SK-N-MC (cell line): ENCODE measurements around the gene COX4I2.
"Not testable (repeated sequence)": the region's sequence is repeated elsewhere in the genome, so short reads cannot be mapped to it uniquely, and the experiment has no call there.

Experiments
- DNase-seq: peaks from one replicate; pipeline ENCODE4 v3.0.0-alpha.2; 2011; ENCODE audit warnings: low read depth, low spot score
- H3K27ac ChIP-seq: fragments of 200-600 bp; sonication (generic); 2 replicates; pipeline ENCODE4 v1.5.1; 2016; ENCODE audit warnings: mixed run types
- H3K36me3 ChIP-seq: fragments of 200-600 bp; sonication (generic); 2 replicates; pipeline ENCODE4 v1.6.1; 2017; ENCODE audit warnings: antibody characterized with exemption, low read length, mixed read lengths; ENCODE audit not compliant: insufficient read depth
- H3K4me3 ChIP-seq: fragments of 200-600 bp; sonication (generic); 2 replicates; pipeline ENCODE4 v1.5.1; 2016
- H3K9ac ChIP-seq: fragments of 200-600 bp; sonication (generic); 2 replicates; pipeline ENCODE4 v1.8.0; 2017; ENCODE audit warnings: mixed run types, mixed read lengths; ENCODE audit not compliant: insufficient read length
- H3K9me3 ChIP-seq: fragments of 200-600 bp; sonication (generic); 2 replicates; pipeline ENCODE4 v1.6.1; 2017; ENCODE audit warnings: low read depth, mild to moderate bottlenecking, antibody characterized with exemption, low read length, moderate library complexity, mixed read lengths
- EZH2 ChIP-seq: fragments of 200-600 bp; sonication (generic); IDR thresholded peaks from one replicate; pipeline ENCODE4 v1.6.1; 2017; ENCODE audit warnings: antibody characterized with exemption
- FOXP2 ChIP-seq: optimal IDR thresholded peaks from 2 replicates; pipeline ENCODE3; 2011; ENCODE audit warnings: mild to moderate bottlenecking, moderate library complexity; ENCODE audit not compliant: insufficient read depth; ENCODE audit errors: extremely low read length, control extremely low read depth
- POLR2AphosphoS5 ChIP-seq: IDR thresholded peaks from 2 replicates; pipeline ENCODE4 v1.6.1; 2012; ENCODE audit warnings: mild to moderate bottlenecking, low read depth, low read length, borderline replicate concordance

The COX4I2 gene

DNA sequence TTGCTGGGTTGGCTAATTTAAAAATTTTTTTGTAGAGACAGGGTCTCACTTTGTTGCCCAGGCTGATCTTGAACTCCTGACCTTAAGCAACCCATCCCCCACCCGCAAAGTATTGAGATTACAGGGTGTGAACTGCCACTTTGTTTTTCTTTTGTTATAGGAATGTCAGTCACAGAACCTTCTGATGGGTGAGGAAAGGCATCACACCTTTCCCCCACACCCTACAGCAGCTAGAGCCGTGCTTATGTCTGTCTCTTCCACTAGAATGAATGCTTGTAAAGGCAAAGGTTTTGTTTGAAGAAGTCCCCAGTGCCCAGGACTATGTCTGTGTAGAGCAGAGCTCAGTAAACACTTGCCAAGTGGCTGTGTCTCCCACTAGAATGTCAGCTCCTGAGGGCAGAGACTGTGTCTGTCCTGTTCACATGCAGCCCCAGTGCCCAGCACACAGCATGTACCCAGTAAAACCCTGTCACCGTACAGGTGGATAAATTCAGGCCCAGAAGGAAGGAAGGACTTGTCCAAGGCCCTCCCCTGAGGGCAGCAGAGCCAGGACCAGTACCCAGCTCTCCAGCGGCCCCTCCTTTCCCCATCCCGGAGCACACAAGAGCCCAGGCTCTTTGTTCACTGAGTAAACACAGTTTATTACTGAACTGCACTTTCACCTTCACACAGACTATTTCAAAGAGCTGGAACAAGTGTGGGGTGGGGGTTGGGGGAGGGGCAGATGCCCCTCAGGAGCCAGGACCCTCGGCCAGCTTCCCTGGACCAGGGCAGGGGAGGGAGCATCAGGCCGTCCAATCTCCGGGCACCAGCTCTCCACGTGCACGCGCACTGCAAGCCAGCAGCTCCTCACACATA, 26.4 kb downstream of the COX4I2 start:
- no peak for DNase-seq
- H3K27ac ChIP-seq: no peak overlapping the region

DNA sequence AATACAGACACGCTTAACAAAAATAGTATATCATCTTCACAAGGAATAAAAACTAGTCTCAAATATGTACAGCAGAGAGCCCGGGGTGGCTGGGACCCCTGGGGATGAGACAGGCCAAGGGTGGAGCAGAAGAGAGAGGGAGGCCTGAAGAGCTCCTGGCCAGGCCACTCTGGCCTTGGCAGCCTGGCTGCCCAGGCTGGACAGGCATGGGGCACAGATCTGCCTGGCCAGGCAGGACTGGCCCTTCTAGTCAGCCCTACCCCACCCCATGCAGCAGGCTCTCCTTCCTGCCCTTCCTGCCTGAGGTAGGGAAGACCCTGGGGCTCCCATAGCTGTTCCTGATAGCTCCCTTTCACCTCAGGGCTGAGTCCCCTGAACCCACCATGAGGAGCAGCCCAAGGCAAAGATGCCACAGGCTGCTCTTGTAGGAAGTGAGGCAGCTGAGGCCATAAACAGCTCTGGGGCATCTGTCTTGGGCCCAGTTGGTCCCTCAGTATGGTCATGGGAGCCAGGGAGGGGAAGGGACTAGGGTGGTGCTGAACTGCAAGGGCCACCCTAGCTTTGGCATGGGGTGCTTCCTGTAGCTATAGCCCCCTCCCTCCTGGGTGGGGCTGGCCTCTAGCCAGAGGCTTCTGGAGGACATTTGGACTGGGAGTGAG, 27.1 kb downstream of the COX4I2 start:
- Histone ChIP-seq H3K9ac (no peak overlapping the region), H3K36me3 (no peaks in the 10 kb centered on the region; the same call in 1 of the 2 replicates), H3K9me3 (no peaks in the 10 kb centered on the region), H3K27ac (no peak overlapping the region), H3K4me3 (no peak overlapping the region)
- TF ChIP-seq FOXP2: no peak
- no peak for TF ChIP-seq EZH2
- TF ChIP-seq POLR2AphosphoS5: no peak
- no peak for DNase-seq

More for the DNA sequence above, 26.4 kb downstream of the COX4I2 start:
- Histone ChIP-seq H3K9me3 (no peaks in the 10 kb centered on the region), H3K4me3 (no peak overlapping the region), H3K9ac (no peak overlapping the region), H3K36me3 (no peaks in the 10 kb centered on the region; the same call in 1 of the 2 replicates)
- no peak for TF ChIP-seq POLR2AphosphoS5
- no peak for TF ChIP-seq EZH2
- no peak for TF ChIP-seq FOXP2

DNA sequence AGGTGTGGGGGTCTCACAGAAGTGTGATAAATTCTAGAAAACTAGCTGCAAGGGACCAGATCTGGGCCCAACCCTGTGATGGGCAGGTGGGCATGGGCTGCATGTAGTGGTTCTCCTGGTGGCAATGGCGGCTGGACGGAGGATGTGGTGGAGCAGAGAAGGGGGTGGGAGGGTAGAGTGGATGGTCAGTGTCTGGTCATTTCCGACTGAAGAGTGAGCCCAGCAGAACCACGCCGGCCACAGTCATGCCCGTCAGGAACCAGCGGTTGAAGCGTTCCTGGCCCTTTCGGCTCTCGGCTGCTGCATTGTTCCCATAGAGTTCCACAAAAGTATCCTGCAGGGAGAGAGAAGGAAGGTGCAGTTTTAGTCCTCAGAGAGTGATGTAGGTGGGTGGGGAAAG, 28.0 kb downstream of the COX4I2 start:
- Histone ChIP-seq H3K9me3 (no peaks in the 10 kb centered on the region), H3K36me3 (no peaks in the 10 kb centered on the region; the same call in 1 of the 2 replicates), H3K4me3 (no peak overlapping the region), H3K9ac (no peak overlapping the region), H3K27ac (no peak overlapping the region)
- TF ChIP-seq POLR2AphosphoS5 (no peak), EZH2 (no peak), FOXP2 (no peak)
- no peak for DNase-seq

DNA sequence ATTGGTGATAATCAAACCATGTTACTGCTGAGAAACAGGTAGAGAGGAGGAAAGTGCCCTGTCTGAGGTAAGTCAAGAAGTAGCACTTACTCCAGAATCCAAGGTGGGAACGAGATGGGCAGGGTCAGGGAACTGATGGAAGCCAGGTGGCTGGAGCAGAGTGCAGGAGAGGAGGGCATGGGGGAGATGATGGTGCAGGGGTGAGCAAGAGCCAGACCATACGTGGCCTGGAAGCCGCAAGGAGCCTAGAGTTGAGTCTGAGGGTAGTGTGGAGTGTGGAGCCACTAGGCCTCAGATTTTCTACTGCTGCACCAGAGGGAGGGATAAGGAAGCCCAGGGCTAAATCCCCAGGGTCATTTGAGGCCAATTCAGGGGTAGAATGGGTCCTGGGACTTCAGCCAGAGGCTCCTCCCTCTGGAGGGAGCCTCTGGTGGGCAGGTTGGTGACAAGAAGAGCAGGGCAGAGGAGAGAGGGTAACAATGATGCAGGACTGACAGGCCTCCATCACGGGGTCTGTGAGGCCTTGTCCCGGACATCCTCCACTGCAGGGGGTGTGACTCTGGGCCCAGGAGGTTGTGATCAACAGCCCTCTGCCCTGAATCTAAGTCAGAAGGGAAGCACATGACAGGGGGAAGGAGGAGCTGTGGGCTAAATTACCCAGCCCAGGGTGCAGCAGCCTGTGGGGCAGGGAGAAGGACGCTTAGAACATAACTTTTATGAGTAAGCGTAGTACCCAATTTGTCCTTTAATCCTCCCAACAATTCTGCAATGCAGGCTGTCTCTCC, 28.7 kb downstream of the COX4I2 start:
- H3K36me3 ChIP-seq: no peaks in the 10 kb centered on the region; the same call in 1 of the 2 replicates
- no peaks in the 10 kb centered on the region for H3K9me3 ChIP-seq
- no peak for DNase-seq
- no peak overlapping the region for H3K27ac ChIP-seq
- H3K9ac ChIP-seq: no peak overlapping the region
- H3K4me3 ChIP-seq: no peak overlapping the region
- no peak for TF ChIP-seq EZH2
- no peak for TF ChIP-seq POLR2AphosphoS5
- TF ChIP-seq FOXP2: no peak

DNA sequence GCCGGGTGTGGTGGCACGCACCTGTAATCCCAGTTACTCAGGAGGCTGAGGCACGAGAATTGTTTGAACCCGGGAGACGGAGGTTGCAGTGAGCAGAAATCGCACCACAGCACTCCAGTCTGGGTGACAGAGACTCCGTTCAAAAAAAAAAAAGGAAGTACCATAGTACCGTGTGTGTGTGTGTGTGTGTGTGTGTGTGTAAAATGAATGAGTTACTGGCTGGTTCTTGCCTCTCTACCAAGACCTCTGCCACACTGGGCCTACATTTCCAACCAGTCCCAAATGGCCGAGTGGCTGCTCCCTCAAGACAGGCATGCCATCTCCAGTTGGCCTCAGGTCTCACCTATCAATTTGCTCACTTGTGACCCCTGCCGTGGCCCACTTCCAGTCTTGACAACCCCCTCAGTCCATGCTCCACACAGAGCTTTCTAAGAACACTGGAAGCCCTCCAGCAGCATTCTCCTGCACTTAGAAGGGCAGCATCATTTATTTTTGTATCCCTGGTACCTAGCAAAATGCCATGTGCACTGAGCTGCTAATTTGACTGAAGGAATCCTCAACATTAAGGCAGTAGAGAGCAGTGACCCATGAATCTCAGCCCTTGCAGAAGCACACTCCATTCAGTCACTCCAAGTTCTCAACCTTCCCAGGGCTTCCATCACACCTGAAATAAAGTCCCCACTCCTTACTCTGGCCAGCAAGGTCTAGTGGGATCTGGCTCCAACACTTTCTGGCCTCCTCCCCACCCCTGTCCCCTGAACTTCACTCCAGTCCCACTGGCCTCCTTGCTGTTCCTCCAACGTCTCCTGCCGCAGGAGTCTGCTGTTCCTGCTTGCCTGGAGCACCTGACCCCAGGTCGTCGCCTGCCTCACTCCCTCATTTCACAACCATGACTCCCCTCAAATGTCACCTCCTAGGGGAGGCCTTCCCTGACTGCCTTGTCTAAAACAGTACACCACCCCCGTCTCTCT, 29.9 kb downstream of the COX4I2 start:
- H3K36me3 ChIP-seq: no peaks in the 10 kb centered on the region; the same call in 1 of the 2 replicates
- H3K9ac ChIP-seq: no peak overlapping the region

DNA sequence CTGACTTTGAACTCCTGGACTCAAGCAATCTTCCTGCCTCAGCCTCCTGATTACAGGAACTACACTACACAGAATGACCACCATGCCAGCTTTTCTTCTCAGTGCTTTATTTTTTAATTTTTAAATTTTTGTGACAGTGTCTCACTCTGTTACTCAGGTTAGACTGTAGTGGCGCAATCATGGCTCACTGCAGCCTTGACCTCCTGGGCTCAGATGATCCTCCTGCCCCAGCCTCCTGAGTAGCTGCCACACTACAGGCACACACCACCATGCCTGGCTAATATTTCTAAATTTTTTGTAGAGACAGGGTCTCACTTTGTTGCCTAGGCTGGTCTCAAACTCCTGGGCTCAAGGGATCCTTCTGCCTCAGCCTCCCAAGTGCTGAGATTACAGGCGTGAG, 31.2 kb downstream of the COX4I2 start:
- not testable (repeated sequence) for H3K9me3 ChIP-seq, H3K36me3 ChIP-seq, H3K27ac ChIP-seq, H3K4me3 ChIP-seq, H3K9ac ChIP-seq, DNase-seq

More for the DNA sequence above, 29.9 kb downstream of the COX4I2 start:
- TF ChIP-seq EZH2: no peak
- DNase-seq: no peak
- Histone ChIP-seq H3K4me3 (no peak overlapping the region), H3K27ac (no peak overlapping the region), H3K9me3 (no peaks in the 10 kb centered on the region)

DNA sequence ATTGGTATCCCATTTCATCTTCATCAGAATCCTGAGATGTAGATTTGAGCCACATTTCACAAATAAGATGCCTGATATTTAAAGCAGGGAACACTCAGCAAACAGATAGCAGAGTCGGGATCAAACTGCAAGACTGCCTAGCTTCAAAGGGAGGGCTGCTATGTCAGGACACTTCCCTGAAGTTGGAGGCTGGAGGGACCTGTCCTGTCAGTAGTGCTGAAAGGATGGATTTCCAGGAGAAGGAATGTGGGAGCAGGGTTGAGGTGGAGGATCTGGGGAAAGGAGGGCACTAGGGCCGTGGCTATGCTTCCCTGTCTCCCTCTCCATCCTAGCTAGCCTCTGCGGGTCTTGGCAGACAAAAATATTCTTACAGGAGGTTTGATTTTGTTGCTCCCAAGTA, 32.2 kb downstream of the COX4I2 start:
- H3K36me3 ChIP-seq: no peaks in the 10 kb centered on the region; the same call in 1 of the 2 replicates
- H3K27ac ChIP-seq: no peak overlapping the region
- no peak overlapping the region for H3K9ac ChIP-seq

More for the DNA sequence above, 32.2 kb downstream of the COX4I2 start:
- no peak overlapping the region for H3K4me3 ChIP-seq
- TF ChIP-seq POLR2AphosphoS5 (no peak), EZH2 (no peak), FOXP2 (no peak)
- no peaks in the 10 kb centered on the region for H3K9me3 ChIP-seq
- DNase-seq: no peak
